Erythroblast (primary cell): ENCODE measurements around the gene SOX5.

Source experiments
- GATA1 ChIP-seq: IDR thresholded peaks from 2 replicates; pipeline ENCODE4 v1.6.1; 2011; ENCODE audit warnings: low read depth, mild to moderate bottlenecking, control low read depth, low read length, moderate library complexity
- POLR2A ChIP-seq: IDR thresholded peaks from 2 replicates; pipeline ENCODE4 v1.6.1; 2011; ENCODE audit warnings: mild to moderate bottlenecking, low read length

DNA sequence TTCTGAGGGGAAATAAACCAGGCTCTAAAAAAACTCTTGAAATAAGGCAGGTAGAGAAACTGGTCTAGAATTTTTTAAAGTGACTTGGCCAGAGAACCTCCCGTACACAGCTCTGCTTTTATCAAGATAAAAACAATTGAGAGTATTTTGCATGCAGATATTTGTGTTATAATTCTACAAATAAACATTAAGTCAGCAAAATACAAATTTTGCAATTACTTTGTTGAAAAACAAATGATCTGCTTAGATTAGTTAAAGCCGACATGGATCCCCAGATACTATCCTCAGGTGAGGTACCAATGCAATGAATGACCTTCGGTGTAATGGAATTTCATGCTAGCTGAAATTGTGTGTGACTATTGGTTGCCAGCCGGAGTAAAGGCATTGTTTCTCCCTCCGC lies 197.2 kb downstream of the SOX5 start:
- TF ChIP-seq POLR2A (no peak), GATA1 (no peak)
